HS-5 (cell line): ENCODE results near the gene ZCCHC10.
"Not testable (repeated sequence)": the region's sequence is repeated elsewhere in the genome, so short reads cannot be mapped to it uniquely, and the experiment has no call there.

ENCODE experiments used
- DNase-seq: peaks from one replicate; pipeline ENCODE4 v3.0.0-alpha.2; 2012; ENCODE audit warnings: low read depth

ZCCHC10 gene

DNA sequence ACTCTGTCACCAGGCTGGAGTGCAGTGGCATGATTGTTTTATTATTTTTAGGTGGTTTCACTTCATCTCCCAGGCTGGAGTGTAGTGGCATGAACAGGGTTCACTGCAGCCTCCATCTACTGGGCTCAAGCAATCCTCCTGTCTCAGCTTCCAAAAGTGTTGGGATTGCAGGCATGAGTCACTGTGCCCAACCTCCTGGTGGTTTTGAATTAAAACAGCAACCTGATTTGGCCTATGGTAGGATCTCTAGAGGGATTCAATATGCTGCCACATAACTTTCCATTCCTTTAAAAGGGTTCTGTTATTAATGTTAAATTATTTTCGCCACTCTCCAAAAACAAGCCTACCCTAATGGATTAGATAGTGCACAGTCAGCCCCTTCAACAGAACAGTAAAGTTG lies 15.6 kb upstream of the ZCCHC10 start:
- DNase-seq: no peak

- DNase-seq: no peak
Observed at GRCh38 chr5:133041157-133041784, 14.9 kb upstream of the ZCCHC10 start.

DNA sequence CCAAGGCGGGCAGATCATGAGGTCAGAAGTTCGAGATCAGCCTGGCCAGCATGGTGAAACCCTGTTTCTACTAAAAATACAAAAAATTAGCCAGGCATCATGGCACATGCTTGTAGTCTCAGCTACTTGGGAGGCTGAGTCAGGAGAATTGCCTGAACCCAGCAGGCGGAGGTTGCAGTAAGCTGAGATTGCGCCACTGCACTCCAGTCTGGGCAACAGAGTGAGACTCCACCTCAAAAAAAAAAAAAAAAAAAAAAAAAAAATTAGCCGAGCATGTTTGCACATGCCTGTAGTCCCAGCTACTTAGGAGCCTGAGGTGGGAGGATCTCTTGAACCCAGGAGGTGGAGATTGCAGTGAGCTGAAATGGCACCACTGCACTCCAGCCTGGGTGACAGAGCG lies 10.3 kb upstream of the ZCCHC10 start:
- DNase-seq: not testable (repeated sequence)

- no peak for DNase-seq
Observed at GRCh38 chr5:133035224-133035623, 8.9 kb upstream of the ZCCHC10 start.

GRCh38 chr5:133034064-133034463 lies 7.7 kb upstream of the ZCCHC10 start:
- DNase-seq: no peak

DNA sequence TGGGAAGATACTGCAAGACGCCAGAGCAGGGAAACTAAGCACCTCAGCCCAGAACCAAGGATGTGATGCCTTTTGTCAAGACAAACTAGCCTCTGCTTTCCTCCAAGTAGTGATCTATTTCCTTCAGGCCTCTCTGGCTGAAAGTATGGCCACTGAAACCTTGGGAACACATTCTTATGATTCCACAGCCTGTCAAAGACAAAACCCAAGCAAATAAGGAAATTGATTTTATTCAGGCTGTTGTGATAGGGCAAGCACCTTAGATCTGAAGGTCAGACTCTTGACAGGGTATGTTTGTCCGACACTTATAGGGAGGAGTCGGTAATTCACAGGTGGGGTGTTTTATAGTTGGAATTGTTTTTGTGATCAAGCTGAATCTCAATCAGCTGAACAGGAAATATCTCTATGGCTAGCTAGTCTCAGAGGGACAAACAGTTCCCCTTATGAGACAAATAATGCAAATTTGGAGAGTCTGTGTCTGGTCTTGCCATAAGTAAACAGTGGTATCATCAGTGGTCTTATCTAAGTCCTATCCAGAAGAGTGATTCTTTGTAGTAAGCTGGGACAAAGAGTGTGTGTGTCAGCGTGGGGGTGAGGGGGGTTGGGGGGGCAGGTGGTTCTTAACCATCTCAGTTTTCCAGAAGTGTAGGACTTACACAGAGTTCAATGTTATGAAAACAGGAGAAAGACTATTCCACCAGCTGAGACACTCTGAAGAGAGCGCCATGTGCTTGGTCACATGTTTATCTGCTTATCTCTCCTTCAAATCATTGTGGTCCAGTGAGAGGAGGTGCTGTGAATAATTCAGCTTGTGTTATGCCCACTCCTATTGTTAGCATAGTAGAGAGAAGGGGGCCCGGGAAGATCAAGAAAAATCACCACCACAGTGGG lies 6.7 kb upstream of the ZCCHC10 start:
- no peak for DNase-seq

GRCh38 chr5:133030343-133031005 lies 4.1 kb upstream of the ZCCHC10 start:
- DNase-seq: no peak

- no peak for DNase-seq
Observed at GRCh38 chr5:133029416-133029815, 3.1 kb upstream of the ZCCHC10 start.

DNA sequence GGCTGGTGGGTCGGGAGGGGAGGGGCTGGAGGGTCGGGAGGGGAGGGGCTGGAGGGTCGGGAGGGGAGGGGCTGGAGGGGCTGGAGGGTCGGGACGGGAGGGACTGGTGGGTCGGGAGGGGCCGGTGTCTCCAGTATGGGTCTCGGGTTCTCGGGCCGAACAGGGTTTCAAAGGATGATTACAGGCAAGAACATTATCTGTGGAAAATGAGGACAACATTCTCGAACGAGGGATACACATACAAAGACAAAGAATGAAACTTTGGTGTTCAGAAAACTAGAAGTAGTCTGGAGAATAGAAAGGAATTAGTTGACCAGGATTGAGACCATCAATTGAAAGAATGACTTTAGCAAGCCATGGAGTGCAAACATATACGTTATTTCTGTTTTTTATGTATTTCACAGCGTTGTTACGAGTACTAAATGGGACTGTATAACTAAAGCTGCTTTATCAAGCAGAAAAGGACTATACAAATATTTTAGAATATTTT lies 360 bp upstream of the ZCCHC10 start:
- no peak for DNase-seq

- not testable (repeated sequence) for DNase-seq
Observed at GRCh38 chr5:133019471-133019870, 6.9 kb downstream of the ZCCHC10 start.

GRCh38 chr5:133017964-133018363 lies 8.4 kb downstream of the ZCCHC10 start:
- no peak for DNase-seq

GRCh38 chr5:133015466-133015865 lies 10.9 kb downstream of the ZCCHC10 start:
- DNase-seq: no peak

DNA sequence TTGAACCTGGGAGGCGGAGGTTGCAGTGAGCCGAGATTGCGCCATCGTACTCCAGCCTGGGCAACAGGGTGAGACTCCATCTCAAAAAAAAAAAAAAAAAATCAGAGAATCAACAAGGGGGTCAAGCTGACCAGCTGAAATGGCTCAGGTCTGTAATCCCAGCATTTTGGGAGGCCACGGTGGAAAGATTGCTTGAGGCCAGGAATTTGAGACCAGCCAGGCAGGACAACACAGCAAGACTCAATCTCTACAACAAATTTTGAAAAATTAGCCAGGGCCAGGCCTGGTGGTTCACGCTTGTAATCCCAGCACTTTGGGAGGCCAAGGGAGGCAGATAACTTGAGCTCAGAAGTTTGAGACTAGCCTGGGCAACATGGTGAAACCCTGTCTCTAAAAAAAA lies 17.9 kb downstream of the ZCCHC10 start:
- not testable (repeated sequence) for DNase-seq

GRCh38 chr5:133006653-133007052 lies 19.7 kb downstream of the ZCCHC10 start:
- no peak for DNase-seq

DNA sequence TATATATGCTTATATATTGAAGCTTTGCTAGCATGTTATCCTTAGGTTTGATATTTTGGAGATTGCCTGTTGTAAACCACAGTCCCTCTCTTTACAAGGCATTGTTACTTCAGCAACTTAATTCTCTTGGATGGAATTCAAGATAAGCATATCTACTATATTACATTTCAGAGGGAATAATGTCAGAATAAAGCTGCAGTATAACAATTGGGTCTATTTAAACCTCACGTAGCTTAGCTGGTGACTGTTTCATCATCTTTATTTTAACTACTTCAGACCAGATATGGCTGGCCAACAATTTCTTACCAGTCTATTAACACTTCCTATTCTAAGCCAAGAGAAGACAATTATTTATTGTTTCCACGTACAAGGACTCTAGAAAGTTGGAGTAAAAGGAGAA lies 27.1 kb downstream of the ZCCHC10 start:
- no peak for DNase-seq

DNA sequence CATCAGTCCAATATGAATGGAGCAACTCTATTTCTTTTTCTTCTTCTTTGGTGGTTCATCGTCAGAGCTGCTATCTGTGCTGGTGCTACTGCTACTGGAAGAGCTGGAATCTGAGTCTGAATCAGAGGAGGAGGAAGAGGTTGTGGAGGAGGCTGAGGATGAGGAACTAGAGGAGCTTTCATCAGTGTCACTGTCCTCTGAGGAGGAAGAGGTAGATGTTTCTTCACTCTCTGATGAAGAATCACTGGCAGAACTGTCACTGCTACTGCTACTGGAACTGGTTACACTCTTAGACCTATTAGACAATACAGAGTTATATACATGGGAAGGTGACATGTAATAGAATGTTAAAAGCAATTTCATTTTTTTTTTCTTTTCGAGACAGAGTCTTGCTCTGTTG lies 27.8 kb downstream of the ZCCHC10 start:
- DNase-seq: no peak

GRCh38 chr5:132996307-132996706 lies 30.0 kb downstream of the ZCCHC10 start:
- DNase-seq: no peak

DNA sequence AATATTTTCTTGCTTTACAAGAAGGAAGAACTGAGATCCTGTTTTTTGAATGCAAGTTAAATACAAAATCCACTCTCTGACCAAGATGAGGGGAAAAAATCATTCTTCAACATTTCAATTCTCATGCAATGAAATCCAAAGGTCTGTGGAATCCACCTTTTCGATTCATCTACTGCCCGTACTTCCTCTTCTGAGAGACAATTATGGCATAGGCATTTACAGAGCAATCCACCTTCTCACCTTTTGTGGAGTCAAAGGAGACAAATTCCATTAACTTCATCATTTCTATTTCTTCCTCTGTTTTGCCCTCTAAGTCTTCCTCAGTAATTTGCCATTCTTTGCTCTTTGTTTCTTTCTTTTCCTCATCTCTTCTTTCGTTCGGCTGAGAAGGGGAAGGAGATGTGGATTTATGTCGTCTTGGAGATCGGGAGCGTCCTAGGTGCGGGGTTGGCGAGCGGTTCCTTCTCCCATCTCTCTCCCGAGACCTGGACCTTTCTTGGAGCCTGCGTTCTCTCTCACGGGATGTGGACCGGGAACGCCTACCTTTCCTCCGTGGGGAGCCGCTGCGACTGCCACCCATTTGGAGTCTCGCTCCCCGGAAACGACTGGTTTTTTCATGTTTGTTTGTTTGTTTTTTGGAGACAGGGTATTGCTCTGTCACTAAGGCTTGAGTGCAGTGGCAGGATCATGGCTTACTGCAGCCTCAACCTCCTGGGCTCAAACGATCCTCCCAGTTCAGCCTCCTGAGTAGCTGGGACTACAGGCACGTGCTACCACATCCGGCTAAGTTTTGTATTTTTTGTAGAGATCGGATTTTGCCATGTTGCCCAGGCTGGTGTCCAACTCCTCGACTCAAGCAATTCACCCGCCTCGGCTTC lies 38.6 kb downstream of the ZCCHC10 start:
- no peak for DNase-seq

DNA sequence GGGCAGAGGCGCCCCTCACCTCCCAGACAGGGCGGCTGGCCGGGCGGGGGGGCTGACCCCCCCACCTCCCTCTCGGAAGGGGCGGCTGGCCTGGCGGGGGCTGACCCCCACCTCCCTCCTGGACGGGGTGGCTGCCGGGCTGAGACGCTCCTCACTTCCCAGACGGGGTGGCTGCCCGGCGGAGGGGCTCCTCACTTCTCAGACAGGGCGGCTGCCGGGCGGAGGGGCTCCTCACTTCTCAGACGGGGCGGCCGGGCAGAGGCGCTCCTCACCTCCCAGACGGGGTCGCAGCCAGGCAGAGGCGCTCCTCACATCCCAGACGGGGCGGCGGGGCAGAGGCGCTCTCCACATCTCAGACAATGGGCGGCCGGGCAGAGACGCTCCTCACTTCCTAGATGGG lies 43.4 kb downstream of the ZCCHC10 start:
- not testable (repeated sequence) for DNase-seq

DNA sequence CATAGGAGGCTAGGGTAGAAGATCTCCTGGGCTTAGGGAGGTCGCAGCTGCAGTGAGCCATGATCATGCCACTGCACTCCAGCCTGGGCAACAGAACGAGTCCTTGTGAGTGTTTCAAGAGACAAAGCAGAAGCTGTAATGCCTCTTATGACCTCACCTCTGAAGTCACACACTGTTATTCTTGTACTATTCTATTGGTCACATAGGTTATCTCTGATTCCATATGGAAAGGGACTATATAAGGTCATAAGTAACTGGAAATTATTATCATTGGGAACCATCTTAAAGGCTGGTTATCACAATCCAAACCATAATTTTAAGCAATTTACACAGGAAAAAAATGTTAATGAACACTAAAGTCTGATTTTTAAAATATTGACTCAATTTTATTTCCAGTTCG lies 45.1 kb downstream of the ZCCHC10 start:
- no peak for DNase-seq

- DNase-seq: no peak
Observed at GRCh38 chr5:132979976-132980375, 46.4 kb downstream of the ZCCHC10 start.
